ENCODE data around the gene TALDO1. TPM values are rescaled to one million over a fixed set of nuclear protein-coding genes. Genes with fewer than 3 reads are reported as not detected.
A peak's percentile ranks its signal among the peaks of the same experiment; 100 is the strongest.

Gene TALDO1
- total and polyA plus RNA-seq, 2 donors from 2014 or later, result 175 to 312 TPM

DNA sequence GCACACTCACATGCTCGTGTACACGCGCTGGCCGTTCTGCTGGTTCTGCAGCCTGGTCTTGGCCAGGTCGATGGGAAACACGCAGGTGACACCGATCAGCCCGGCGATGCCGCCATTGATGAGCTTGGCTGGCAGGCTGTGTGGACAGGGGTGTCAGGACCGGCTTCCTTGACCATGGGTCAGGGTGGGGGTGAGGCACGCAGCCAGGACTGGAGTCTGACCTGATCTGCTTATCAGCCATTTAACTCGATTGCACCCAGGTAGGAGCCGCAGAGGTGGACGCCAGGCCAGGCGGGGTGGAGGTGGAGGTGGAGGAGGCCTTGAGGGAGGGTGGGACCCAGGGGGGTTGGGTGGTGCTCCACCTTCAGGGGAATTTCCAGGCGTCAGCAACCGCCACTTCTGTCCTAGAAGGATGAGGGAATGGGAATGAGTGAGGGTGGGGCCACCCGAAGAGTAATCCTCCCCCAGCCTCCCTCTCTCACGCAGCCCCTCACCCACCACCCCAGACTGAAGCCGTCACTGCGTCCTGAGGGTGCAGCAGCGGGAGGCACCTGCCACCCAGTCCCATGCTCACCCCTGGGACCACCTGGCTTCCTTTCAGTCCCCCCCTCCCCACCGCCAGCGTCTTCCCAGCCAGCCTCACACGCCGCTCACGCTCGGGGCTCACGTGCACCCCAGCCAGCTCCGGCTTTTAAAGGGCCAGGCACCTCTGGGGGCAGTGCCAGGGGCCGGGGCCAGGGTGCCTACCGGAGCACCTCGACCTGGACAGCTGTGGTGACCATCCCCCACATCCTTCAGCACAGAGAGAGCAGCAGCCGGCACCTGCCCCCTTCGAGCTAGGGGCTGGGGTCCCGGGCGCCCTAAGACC, 47.7 kb downstream of the TALDO1 start:
- peak overlapping the region in 1 of 3 donors; percentile 79 for H3K4me3 ChIP-seq (ENCODE audit: low read length in 3 of 3)
- TF ChIP-seq, protein P1, sequence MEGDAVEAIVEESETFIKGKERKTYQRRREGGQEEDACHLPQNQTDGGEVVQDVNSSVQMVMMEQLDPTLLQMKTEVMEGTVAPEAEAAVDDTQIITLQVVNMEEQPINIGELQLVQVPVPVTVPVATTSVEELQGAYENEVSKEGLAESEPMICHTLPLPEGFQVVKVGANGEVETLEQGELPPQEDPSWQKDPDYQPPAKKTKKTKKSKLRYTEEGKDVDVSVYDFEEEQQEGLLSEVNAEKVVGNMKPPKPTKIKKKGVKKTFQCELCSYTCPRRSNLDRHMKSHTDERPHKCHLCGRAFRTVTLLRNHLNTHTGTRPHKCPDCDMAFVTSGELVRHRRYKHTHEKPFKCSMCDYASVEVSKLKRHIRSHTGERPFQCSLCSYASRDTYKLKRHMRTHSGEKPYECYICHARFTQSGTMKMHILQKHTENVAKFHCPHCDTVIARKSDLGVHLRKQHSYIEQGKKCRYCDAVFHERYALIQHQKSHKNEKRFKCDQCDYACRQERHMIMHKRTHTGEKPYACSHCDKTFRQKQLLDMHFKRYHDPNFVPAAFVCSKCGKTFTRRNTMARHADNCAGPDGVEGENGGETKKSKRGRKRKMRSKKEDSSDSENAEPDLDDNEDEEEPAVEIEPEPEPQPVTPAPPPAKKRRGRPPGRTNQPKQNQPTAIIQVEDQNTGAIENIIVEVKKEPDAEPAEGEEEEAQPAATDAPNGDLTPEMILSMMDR (IDR thresholded peaks at IDR 0.05; ENCODE audit: borderline replicate concordance, extremely low read depth, insufficient read depth), result no peak
- no peak for DNase-seq
- no peaks in the 10 kb centered on the region for H3K27me3 ChIP-seq (ENCODE audit: control insufficient read depth, insufficient read depth, low read length)
- no peak for FAIRE-seq
- H3K27ac ChIP-seq (ENCODE audit: low read depth in 2 of 2, low read length in 2 of 2), result no peak overlapping the region
- no peaks in the 10 kb centered on the region for H3K36me3 ChIP-seq (ENCODE audit: control insufficient read depth in 2 of 3, insufficient read depth in 3 of 3, low read length in 3 of 3)
- no peak overlapping the region for H3K9ac ChIP-seq (ENCODE audit: low read length in 3 of 3)
- peaks cover 0 to 22% (median 8%) of the 10 kb centered on the region in 3 donors for H3K4me1 ChIP-seq (ENCODE audit: control insufficient read depth in 2 of 3, insufficient read depth in 2 of 3, low read depth in 1 of 3, low read length in 3 of 3)
- no peaks in the 10 kb centered on the region for H3K9me3 ChIP-seq (ENCODE audit: control insufficient read depth in 2 of 3, insufficient read depth in 1 of 3, low read length in 3 of 3)
- intact Hi-C loops (cut with DNase I), result no loop called here

DNA sequence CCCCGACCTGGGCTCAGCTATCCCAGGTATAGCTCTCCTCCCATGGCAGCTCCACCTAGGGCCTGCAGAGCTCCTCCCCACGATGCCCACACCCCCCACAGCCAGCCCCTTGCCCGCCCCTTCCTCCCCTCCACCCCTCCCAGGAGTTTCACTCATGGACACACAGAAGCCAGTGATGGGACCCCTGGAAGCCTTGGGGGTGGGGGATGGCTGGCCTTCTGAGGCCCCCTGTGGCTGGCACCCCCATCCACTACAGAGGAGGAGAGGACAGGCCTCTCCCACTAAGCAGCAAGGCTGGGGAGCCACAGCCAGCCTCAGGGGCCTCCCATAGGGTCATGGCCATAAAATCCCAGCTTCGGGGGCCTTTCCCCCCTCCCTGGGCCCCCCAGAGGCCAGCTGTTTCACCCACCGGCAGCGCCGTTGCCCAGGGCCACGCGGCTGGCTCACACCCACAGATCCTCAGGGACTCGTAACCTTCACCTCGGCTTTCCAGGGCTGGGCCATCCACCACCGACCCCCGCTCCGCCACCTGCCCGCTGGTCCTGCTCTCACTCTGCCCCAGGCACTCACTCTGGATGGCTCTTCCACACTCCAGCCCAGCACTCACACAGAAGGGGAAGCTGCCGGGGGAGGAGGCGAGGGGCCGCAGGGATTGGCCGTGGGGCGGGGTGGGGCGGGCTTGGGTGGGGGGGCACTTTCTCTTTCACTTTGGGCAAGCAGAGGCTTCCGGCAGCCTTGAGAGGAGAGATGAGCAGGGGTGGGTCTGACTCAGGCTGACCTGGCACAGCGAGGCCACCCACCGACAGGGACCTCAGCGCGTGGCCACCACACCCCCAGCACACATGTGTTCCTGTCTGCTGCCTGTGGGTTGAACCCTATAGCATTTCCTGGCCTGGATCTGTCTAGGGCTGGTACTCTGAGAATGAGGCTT, 48.6 kb downstream of the TALDO1 start:
- H3K9me3 ChIP-seq (ENCODE audit: control insufficient read depth in 2 of 3, insufficient read depth in 1 of 3, low read length in 3 of 3), result no peaks in the 10 kb centered on the region
- TF ChIP-seq, protein P1 (IDR thresholded peaks at IDR 0.05; ENCODE audit: borderline replicate concordance, extremely low read depth, insufficient read depth), result no peak
- no peak for FAIRE-seq
- peak overlapping the region in 2 of 3 donors; percentile 70 to 85 for H3K9ac ChIP-seq (ENCODE audit: low read length in 3 of 3)
- H3K27me3 ChIP-seq (ENCODE audit: control insufficient read depth, insufficient read depth, low read length), result no peaks in the 10 kb centered on the region
- peak overlapping the region; percentile 58 to 79 (median 68) for H3K4me3 ChIP-seq (ENCODE audit: low read length in 3 of 3)
- H3K27ac ChIP-seq (ENCODE audit: low read depth in 2 of 2, low read length in 2 of 2), result peak overlapping the region; percentile 80 to 83
- H3K4me1 ChIP-seq (ENCODE audit: control insufficient read depth in 2 of 3, insufficient read depth in 2 of 3, low read depth in 1 of 3, low read length in 3 of 3), result peaks cover 0 to 22% (median 8%) of the 10 kb centered on the region in 3 donors
- intact Hi-C loops (cut with DNase I), result no loop called here
- H3K36me3 ChIP-seq (ENCODE audit: control insufficient read depth in 2 of 3, insufficient read depth in 3 of 3, low read length in 3 of 3), result no peaks in the 10 kb centered on the region
- peak; percentile 72 to 93 (median 90) for DNase-seq

DNA sequence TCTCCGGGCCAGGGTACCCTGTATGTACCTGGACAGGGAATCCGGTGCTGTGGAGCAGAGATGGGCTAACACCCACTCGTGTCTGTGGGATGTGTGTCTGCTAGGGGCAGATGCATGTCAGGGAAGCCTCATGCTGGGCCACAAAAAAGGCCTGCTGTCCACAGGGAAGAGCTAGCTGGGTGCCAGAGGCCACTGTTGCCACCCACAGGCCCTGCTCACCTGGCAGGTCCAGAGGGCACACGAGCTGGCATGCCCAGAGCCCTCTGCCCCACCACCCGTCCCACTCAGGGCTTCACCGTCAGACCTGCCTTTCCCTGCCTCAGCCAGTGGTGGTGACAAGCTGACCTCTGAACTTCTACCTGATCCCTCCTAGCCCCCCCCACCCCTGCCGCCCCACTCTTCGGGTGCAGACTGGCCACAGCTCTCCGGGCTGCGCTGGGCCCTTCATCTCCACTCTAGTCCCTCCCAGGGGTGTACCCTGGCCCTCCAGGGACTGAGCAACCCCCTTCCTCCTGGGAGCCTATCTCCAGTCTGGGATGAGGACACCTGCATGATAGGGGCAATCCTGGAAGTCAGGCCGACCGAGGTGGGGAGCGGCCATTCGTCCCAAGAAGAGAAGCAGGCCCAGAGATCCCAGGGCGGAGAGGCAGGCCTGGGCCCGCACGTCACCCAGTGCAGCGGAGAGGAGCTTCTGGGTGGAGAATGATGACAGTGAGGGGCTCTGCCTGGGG, 49.5 kb downstream of the TALDO1 start:
- H3K36me3 ChIP-seq (ENCODE audit: control insufficient read depth in 2 of 3, insufficient read depth in 3 of 3, low read length in 3 of 3), result no peaks in the 10 kb centered on the region
- TF ChIP-seq, protein P1 (IDR thresholded peaks at IDR 0.05; ENCODE audit: borderline replicate concordance, extremely low read depth, insufficient read depth), result no peak
- H3K4me3 ChIP-seq (ENCODE audit: low read length in 3 of 3), result peak overlapping the region; percentile 58 to 79 (median 73)
- H3K4me1 ChIP-seq (ENCODE audit: control insufficient read depth in 2 of 3, insufficient read depth in 2 of 3, low read depth in 1 of 3, low read length in 3 of 3), result peaks cover 0 to 22% (median 8%) of the 10 kb centered on the region in 3 donors
- DNase-seq, result peak in 1 of 5 donors; percentile 81
- peak overlapping the region; percentile 29 to 80 for H3K27ac ChIP-seq (ENCODE audit: low read depth in 2 of 2, low read length in 2 of 2)
- H3K9me3 ChIP-seq (ENCODE audit: control insufficient read depth in 2 of 3, insufficient read depth in 1 of 3, low read length in 3 of 3), result no peaks in the 10 kb centered on the region
- FAIRE-seq, result no peak
- no peaks in the 10 kb centered on the region for H3K27me3 ChIP-seq (ENCODE audit: control insufficient read depth, insufficient read depth, low read length)
- H3K9ac ChIP-seq (ENCODE audit: low read length in 3 of 3), result peak overlapping the region in 2 of 3 donors; percentile 70 to 85
- intact Hi-C loops (cut with DNase I), result no loop called here

Data from kidney (tissue), 14 donors.